ENCODE data around the gene ABHD14A.

ABHD14A gene

DNA sequence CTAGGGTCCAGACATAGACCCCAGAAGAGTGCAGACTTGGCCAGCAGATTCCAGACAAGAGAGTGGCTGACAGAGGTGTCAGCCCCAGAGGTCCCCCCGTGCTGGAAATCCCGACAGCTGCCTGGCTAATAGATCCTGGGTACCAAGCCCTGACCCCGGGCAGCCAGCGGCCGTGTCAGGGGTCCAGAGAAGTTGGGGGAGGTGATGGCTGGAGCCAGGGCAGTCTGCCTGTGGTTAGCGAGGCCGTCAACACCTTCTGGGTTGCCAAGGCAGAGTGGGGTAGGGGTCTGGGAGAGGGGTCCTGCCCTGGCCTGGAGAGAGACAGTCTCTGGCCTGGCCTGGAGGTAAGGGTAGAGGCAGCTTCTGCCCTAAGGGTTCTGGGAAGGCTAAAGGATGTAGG is 45.9 kb downstream of the ABHD14A start:
- no peak for DNase-seq (ENCODE audit: low read depth)

DNA sequence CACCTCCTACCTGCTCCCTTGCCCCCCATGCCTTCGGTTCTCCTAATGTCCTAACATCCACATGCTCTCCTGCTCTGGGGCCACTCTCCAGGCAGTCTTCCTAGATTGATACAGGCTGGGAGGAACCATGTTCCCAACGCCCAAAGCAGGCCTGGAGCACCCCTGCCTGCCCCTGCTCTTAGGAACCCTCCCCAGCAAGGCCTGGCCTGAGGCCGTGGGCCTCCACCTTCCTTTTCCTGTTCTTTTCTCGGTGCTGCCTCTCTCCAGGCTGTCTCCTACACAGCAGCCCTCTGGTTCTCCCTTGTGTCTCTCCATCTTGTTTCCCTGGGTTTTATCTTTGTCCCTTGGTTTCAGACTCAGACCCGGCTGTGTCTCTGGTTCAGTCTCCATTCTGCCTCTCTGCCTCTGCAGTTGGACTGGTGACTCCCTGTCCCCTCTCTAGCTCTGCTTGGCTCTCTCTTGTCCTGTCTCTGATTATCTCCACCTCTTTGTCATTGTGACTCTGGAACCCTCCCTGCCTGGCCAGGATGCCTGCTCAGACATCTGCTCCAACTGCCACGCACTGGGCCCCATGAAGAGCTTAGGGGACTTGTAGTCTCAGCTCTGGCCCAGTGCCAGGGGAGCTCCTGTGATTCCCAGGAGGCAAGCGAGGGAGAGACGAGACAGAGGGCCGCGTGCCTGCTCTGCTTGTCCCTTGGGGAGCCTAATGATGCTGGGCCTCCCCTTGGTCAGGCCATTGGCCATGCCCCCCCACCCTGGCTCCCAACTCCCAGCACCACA is 46.8 kb downstream of the ABHD14A start:
- no peak for DNase-seq (ENCODE audit: low read depth)

DNA sequence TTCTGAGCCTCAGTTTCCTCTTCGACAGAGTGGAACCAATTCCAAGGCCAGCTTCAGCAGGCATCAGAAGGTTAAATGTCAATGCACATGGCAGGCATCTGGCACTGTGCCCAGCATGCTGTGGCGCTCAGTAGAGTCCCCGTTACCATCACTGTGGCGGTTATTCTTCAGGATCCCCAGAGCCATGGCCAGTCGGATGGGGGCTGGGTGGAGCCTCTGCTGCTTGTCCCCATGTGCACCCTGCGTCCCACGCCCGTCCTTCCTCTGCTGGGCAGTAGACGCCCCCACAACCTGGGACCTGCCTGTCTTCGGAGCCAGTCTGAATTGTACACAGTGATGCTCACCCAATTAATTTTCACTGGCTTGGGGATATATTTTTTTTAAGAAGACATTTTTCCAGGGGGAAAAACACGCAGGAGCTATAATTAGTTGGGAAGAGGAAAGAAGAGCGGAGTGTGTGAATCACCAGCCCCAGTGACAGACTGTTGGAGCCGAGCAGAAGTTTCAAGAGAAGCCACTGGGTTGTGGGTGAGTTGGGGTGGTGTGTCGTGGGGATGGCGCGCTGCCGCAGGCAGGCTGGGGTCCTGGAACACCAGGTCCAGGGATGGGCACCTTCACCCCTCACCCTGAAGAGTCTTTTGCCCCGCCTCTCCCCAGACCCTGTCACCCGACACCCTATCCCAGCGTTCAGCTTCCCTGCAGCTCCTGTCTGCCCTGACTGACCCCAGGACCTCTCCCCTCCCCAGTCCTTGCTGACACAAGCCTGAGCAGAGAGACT is 47.6 kb downstream of the ABHD14A start:
- DNase-seq (ENCODE audit: low read depth), result no peak

DNA sequence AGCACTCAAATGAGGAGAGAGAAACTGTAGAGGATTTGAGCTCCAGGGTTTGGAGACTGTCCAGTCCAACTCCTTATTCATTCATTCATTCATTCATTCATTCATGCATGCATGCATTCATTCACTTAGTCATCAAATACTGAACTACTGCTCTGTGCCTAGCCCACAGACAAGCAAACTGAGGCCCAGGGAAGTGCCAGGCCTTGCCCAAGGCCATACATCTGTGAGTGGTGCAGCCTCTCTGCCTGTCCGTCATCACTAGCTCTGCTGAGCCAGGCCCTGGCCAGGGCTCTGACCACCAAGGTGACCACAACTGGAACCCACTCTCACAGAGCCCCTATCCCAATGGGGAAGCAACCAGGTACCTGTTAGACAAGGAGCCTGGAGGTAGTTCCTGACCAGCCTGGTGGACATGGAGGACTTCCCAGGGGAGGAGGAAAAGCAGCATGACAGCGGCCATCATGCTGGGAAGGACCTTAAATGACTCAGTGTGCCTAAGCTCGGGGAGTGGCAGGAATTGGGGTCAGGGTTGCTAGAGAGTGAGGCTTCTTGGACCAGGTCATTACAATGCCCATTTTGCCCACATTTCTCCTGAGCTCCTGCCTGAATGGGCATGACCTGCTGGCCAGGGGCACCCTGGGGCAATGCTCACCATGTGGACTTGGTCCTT is 48.4 kb downstream of the ABHD14A start:
- no peak for DNase-seq (ENCODE audit: low read depth)

DNA sequence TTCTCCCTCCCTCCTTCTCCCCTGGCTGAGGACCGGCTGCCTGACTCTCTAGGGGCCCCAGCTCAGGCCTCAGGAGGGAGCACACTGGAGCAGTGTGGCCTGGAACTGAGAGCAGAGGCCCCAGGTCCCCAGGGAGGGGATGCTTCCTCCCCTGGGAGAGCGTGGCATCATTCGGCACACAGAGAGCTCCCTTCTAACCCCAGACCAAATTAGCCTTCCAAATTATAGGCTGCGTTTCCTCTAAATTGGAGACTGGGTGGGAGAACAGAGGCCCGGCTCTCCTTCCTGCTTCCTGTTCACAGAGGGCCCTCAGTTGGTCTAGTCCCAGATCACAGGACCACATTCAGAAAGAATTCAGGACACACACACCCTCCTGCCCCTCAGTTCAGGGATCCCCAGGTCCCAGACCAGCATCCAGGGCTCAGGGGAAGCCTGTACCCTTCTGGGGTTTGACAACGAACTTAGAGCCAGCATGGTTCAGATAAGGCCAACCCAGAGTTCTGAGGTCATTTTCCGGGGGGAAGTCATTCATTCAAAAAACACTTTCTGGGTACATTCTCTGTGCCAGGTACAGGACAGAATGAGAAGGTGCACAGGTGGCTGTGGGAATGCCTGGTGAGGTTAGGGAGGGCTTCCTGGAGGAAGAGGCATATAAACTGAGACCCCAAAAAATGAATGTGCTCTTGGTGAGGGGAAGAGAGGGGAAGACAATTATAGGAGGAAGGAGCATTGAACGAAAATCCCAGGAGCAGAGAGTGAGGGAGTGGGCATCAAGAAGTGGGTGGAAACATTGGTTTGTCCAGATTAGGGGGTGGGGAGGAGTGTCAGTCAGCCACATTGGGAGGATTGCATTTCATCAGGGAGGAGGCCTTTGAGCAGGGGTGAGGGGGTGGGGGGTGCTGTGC is 49.2 kb downstream of the ABHD14A start:
- no peak for DNase-seq (ENCODE audit: low read depth)

DNA sequence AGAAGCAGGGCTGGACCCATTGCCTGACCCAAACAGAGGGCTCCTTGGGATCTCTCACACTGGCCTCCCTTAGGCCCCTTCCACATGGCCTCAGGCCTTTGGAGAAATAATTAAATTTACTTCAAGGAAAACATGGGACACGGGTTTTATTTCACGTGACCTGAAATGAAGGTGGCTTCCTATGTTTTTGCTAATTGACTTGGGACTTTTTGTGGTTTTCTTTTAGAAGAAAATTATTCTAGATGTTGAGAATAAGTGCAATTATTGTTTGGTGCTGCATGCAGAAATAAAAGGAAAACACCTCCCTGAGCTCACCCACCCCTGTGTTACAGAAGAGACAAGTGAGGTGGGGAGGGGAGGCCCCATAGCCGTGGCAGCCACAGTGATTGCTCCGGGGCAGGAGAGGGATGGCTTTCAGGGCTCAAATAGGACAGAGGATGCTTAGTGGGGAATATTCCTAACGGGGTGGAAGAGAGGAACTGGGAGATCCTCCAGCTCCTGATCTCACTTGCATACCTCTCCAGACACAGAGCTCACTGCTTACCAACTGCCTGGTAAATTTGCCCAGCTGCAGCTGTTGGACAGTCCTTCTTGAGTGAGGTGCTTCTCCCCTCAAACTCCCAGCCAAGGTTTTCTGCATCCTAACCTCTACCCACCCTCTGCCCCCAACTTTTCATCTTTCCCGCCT is 50.0 kb downstream of the ABHD14A start:
- no peak for DNase-seq (ENCODE audit: low read depth)

DNA sequence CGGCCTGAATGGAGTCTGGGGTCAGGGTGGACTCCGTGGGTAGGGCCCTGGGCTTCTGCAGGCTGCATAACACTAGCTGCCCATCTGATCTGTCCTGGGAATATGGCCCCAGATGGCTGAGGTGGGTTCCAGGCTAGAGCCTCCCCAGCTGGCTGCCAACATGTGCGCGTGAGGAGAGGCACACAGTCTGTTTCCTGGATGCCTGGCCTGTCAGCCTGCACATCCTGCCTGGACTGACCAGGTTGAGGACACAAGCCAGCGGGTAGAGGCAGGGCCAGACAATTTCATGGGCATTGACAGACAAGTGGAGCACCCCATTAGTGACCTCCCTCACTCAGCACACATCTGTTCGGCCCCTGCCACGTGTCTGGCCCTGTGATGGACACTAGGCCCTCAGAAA is 50.6 kb downstream of the ABHD14A start:
- no peak for DNase-seq (ENCODE audit: low read depth)

DNA sequence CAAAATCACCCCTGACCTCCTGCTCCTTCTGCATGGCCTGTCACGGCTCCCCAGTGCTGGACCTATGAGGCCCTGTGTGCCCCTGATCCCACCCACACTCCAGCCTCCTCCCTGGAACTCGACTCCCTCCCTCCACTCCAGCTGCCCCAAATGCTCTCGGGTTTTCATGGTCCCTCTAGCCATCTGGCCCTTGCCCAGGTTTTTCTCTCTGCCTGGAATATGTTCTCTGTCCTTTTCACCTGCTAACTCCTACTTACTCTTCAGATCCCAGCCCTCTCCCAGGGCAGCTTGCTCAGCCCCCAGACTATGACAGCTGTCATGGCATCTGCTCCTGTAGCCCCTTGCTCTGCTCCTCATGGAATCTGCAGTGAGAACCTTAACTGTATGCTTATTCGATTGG is 51.2 kb downstream of the ABHD14A start:
- DNase-seq (ENCODE audit: low read depth), result no peak

DNA sequence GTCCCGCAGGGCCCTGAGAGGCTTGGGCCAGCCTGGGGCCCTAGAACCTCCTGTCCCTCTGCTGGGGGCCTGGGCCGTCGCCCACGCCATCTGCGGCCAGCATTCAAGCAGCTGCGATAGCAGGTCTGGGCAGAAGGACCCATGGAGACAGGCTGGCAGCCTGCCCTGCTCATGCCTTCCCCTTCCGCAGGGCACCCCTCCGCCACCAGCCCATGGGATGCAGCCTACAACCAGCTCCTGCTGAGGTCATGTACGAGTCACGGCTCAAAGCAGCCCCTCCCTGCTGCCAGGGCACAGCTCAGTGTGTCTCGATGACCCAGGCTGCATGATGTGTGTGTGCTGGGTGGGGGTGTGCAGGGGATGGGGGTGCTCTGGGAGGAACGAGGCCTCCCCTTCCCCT is 53.7 kb downstream of the ABHD14A start:
- no peak for DNase-seq (ENCODE audit: low read depth)

DNA sequence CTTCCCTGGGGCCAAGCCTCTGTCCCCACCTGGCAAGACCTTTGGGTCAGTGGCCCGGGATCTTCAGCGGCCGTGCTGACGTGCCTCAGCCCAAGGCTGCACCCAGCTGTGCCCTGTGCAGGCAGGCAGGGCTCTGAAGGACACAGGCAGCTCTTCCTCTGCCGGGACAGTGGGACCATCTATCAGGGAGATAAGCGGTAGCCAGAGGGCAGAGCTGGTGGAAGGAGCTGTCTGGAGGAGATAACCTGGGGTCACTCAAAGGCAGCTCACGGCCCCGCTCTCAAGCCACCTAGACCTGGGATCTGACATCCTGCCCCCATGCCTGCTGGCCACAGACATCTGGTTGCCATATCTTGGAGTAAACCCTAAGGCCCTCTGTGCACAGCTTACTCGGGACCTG is 54.2 kb downstream of the ABHD14A start:
- DNase-seq (ENCODE audit: low read depth), result no peak

DNA sequence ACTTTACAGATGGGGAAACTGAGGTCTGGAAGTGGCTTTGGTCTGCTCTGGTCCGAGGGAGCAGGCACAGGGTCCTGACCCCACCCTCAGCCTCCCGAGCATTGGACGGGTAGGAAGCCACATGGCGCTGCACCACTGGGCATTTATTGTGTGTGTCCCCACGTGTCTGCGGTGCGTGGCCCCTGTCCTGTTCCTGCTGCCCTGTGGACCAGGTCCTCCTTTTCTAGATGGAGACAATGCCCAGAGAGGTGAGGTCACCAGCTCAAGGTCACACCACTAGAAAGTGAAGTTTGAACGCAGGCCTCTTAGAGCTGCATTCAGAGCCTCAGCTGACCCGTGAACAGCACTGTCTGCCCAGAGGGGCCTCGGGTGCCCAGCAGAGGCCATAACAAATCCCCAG is 54.7 kb downstream of the ABHD14A start:
- no peak for DNase-seq (ENCODE audit: low read depth)
